ENCODE results near the gene UIMC1. TPM values are rescaled to one million over a fixed set of nuclear protein-coding genes. Genes with fewer than 3 reads are reported as not detected.

UIMC1 gene
- polyA plus RNA-seq, 2 donors, result 14.0 to 16.3 TPM

DNA sequence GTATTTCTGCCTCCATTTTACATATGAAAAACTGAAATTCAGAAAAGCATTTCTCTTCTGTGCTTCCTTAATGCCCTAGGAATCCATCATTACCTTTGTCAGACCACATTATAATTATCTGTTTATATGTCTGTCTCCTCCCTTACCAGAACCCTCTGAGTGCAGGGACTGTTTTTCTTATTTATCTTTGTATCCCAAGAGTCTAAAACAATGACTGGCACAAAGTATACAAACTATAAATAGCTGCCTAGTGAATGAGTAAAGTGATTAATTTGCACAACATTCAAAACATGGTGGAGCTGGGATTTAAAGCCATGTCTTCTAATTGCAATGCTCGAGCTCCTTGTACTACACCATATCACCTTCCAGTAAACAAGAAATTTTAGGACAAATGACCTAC, 58.1 kb downstream of the UIMC1 start:
- WGBS, 2 donors, result 66 to 71% methylated on average over 1 of the region's 1 CpG
- H3K27me3 ChIP-seq (ENCODE audit: control insufficient read depth in 1 of 2, insufficient read depth in 2 of 2, low read length in 2 of 2), result no peaks in the 10 kb centered on the region
- no peaks in the 10 kb centered on the region for H3K9me3 ChIP-seq (ENCODE audit: control insufficient read depth in 2 of 2, insufficient read depth in 1 of 2, low read depth in 1 of 2, low read length in 1 of 2)
- no peak overlapping the region for H3K4me3 ChIP-seq (ENCODE audit: low read depth in 1 of 2, low read length in 2 of 2)
- H3K4me1 ChIP-seq (ENCODE audit: control insufficient read depth in 2 of 2, insufficient read depth in 2 of 2, low read length in 1 of 2), result no peaks in the 10 kb centered on the region
- H3K36me3 ChIP-seq (ENCODE audit: control insufficient read depth in 2 of 2, insufficient read depth in 2 of 2, low read length in 1 of 2), result peaks cover 2% of the 10 kb centered on the region in 2 donors
- H3K27ac ChIP-seq (ENCODE audit: low read depth in 2 of 2, low read length in 1 of 2), result no peak overlapping the region

DNA sequence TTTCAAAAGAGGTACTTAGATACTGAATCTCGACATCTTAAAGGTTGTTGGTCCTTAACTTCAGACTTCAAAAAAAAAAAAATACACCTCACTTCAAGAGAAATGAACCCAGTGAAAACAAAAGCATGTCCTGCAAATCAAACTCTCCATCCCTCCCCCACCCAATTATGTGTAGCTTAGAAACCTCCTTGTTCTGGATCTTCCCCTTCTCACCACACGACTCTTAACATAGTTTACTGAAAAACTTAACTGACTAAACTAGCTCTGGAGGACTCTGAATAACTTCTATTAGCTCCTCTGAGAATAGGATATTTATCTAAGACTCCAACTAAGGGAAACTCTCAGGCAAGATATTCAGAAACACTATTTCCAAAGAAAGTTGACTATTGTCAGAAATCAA, 58.7 kb downstream of the UIMC1 start:
- H3K27me3 ChIP-seq (ENCODE audit: control insufficient read depth in 1 of 2, insufficient read depth in 2 of 2, low read length in 2 of 2), result no peaks in the 10 kb centered on the region
- H3K4me1 ChIP-seq (ENCODE audit: control insufficient read depth in 2 of 2, insufficient read depth in 2 of 2, low read length in 1 of 2), result peaks cover 0 to 2% of the 10 kb centered on the region in 2 donors
- no peak overlapping the region for H3K4me3 ChIP-seq (ENCODE audit: low read depth in 1 of 2, low read length in 2 of 2)
- no peaks in the 10 kb centered on the region for H3K9me3 ChIP-seq (ENCODE audit: control insufficient read depth in 2 of 2, insufficient read depth in 1 of 2, low read depth in 1 of 2, low read length in 1 of 2)
- WGBS, 2 donors, result 84 to 88% methylated on average over 2 of the region's 2 CpGs
- no peak overlapping the region for H3K27ac ChIP-seq (ENCODE audit: low read depth in 2 of 2, low read length in 1 of 2)
- H3K36me3 ChIP-seq (ENCODE audit: control insufficient read depth in 2 of 2, insufficient read depth in 2 of 2, low read length in 1 of 2), result peaks cover 2% of the 10 kb centered on the region in 2 donors

DNA sequence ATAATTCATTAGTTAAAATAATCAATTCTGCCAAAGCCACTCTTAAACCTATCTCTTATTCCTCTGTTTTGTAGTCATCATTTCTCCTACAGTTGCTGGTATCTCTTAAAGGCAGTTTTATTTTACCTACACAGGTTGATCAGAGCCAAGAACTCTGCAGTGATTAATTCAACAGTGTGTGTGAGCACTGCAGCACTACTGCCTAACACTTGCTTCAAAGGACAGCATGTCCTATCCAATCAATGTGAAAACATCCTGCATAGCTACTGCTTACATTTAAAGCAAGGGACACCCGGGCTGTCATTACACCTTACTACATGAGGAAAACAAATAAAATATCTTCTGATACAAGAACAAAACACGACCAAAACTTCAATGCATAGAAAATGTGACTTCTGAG, 62.3 kb downstream of the UIMC1 start:
- Histone ChIP-seq H3K36me3 (ENCODE audit: control insufficient read depth in 2 of 2, insufficient read depth in 2 of 2, low read length in 1 of 2) (peaks cover 2% of the 10 kb centered on the region in 2 donors), H3K4me1 (ENCODE audit: control insufficient read depth in 2 of 2, insufficient read depth in 2 of 2, low read length in 1 of 2) (peaks cover 0 to 2% of the 10 kb centered on the region in 2 donors), H3K9me3 (ENCODE audit: control insufficient read depth in 2 of 2, insufficient read depth in 1 of 2, low read depth in 1 of 2, low read length in 1 of 2) (no peaks in the 10 kb centered on the region), H3K27me3 (ENCODE audit: control insufficient read depth in 1 of 2, insufficient read depth in 2 of 2, low read length in 2 of 2) (no peaks in the 10 kb centered on the region), H3K4me3 (ENCODE audit: low read depth in 1 of 2, low read length in 2 of 2) (no peak overlapping the region), H3K27ac (ENCODE audit: low read depth in 2 of 2, low read length in 1 of 2) (no peak overlapping the region)
- 62 to 66% methylated on average over 2 of the region's 2 CpGs for WGBS, 2 donors

DNA sequence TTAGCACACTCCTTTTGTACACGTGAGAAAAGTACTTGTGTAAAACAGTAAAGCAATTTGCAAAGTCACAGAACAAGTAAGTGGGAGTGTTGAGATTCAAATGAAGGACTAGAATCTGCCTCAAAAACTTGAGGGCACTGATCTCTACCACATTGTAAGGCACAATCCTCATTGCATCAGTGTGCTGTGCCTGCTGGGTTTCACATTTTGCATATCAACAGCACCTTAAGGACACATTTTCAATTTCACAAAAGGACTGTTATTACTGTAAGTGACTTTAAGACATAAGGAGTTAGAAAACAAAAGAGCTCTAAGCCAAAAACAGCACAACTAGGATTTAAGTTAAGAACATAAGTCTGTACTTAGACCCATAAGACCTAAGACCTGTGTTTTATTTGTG, 62.8 kb downstream of the UIMC1 start:
- WGBS, 2 donors, result 68 to 72% methylated on average over 1 of the region's 1 CpG
- Histone ChIP-seq H3K9me3 (ENCODE audit: control insufficient read depth in 2 of 2, insufficient read depth in 1 of 2, low read depth in 1 of 2, low read length in 1 of 2) (no peaks in the 10 kb centered on the region), H3K27me3 (ENCODE audit: control insufficient read depth in 1 of 2, insufficient read depth in 2 of 2, low read length in 2 of 2) (no peaks in the 10 kb centered on the region), H3K4me1 (ENCODE audit: control insufficient read depth in 2 of 2, insufficient read depth in 2 of 2, low read length in 1 of 2) (peaks cover 0 to 2% of the 10 kb centered on the region in 2 donors), H3K36me3 (ENCODE audit: control insufficient read depth in 2 of 2, insufficient read depth in 2 of 2, low read length in 1 of 2) (peaks cover 2% of the 10 kb centered on the region in 2 donors), H3K4me3 (ENCODE audit: low read depth in 1 of 2, low read length in 2 of 2) (no peak overlapping the region), H3K27ac (ENCODE audit: low read depth in 2 of 2, low read length in 1 of 2) (peak overlapping the region in 1 of 2 donors; percentile 13)

DNA sequence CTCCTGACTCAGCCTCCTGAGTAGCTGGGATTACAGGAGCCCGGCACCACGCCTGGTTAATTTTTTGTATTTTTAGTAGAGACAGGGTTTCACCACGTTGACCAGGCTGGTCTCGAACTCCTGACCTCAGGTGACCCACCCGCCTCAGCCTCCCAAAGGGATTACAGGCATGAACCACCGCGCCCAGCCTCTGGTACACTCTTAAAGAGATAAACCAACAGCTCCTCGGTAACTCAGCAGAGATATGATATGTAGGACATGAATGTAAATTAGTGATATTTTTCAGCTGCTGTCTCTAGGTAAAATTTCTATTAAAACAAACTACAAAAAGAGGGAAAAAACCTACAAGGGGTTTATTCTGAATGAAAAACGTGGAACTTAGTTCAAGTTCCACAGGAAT, 64.6 kb downstream of the UIMC1 start:
- peaks cover 0 to 2% of the 10 kb centered on the region in 2 donors for H3K4me1 ChIP-seq (ENCODE audit: control insufficient read depth in 2 of 2, insufficient read depth in 2 of 2, low read length in 1 of 2)
- no peak overlapping the region for H3K4me3 ChIP-seq (ENCODE audit: low read depth in 1 of 2, low read length in 2 of 2)
- no peaks in the 10 kb centered on the region for H3K9me3 ChIP-seq (ENCODE audit: control insufficient read depth in 2 of 2, insufficient read depth in 1 of 2, low read depth in 1 of 2, low read length in 1 of 2)
- peaks cover 2% of the 10 kb centered on the region in 2 donors for H3K36me3 ChIP-seq (ENCODE audit: control insufficient read depth in 2 of 2, insufficient read depth in 2 of 2, low read length in 1 of 2)
- H3K27ac ChIP-seq (ENCODE audit: low read depth in 2 of 2, low read length in 1 of 2), result no peak overlapping the region
- 84 to 86% methylated on average over 9 of the region's 9 CpGs for WGBS, 2 donors
- H3K27me3 ChIP-seq (ENCODE audit: control insufficient read depth in 1 of 2, insufficient read depth in 2 of 2, low read length in 2 of 2), result no peaks in the 10 kb centered on the region

DNA sequence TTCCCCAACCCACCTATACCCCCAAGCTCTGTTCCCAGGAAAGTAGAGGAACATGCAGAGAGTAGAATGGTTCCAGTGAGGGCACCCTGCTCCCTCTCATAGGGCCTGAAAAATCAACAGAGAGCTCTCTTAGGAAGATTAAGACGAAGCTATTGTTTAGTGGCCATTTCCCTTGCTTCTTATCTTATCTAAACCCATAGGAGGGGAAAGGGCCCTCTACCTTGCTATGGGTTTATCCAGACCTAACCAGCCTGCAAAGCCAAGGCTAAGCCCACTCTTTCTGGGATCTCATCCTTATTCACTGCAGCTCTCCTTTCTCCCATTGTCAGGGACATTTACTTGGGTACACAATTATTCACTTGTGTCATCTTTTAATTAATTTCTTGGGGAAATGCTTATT, 68.1 kb downstream of the UIMC1 start:
- H3K27ac ChIP-seq (ENCODE audit: low read depth in 2 of 2, low read length in 1 of 2), result no peak overlapping the region
- peaks cover 0 to 2% of the 10 kb centered on the region in 2 donors for H3K4me1 ChIP-seq (ENCODE audit: control insufficient read depth in 2 of 2, insufficient read depth in 2 of 2, low read length in 1 of 2)
- no peaks in the 10 kb centered on the region for H3K9me3 ChIP-seq (ENCODE audit: control insufficient read depth in 2 of 2, insufficient read depth in 1 of 2, low read depth in 1 of 2, low read length in 1 of 2)
- H3K27me3 ChIP-seq (ENCODE audit: control insufficient read depth in 1 of 2, insufficient read depth in 2 of 2, low read length in 2 of 2), result no peaks in the 10 kb centered on the region
- WGBS, 2 donors, result 81 to 94% methylated on average over 1 of the region's 1 CpG
- no peaks in the 10 kb centered on the region for H3K36me3 ChIP-seq (ENCODE audit: control insufficient read depth in 2 of 2, insufficient read depth in 2 of 2, low read length in 1 of 2)
- no peak overlapping the region for H3K4me3 ChIP-seq (ENCODE audit: low read depth in 1 of 2, low read length in 2 of 2)

DNA sequence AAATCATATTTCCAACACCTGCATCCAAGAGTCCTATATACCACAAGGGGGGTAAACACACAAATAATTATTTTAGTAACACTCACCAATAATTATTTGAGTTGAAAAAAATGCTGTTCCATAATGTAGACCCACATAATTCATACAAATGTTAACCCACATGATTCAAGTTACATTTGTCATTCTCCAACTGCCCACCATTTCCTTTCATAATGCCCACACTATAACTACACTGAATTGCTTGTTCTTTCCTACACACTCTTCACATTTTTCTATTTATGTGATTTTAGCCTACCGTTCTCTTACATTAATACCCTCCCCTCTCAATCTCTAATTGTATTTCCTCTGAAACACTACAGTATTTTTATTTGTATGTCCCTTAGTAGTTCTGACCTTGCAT, 71.6 kb downstream of the UIMC1 start:
- no peaks in the 10 kb centered on the region for H3K36me3 ChIP-seq (ENCODE audit: control insufficient read depth in 2 of 2, insufficient read depth in 2 of 2, low read length in 1 of 2)
- 66 to 88% methylated on average over 1 of the region's 1 CpG for WGBS, 2 donors
- H3K27ac ChIP-seq (ENCODE audit: low read depth in 2 of 2, low read length in 1 of 2), result no peak overlapping the region
- H3K9me3 ChIP-seq (ENCODE audit: control insufficient read depth in 2 of 2, insufficient read depth in 1 of 2, low read depth in 1 of 2, low read length in 1 of 2), result no peaks in the 10 kb centered on the region
- no peak overlapping the region for H3K4me3 ChIP-seq (ENCODE audit: low read depth in 1 of 2, low read length in 2 of 2)
- no peaks in the 10 kb centered on the region for H3K27me3 ChIP-seq (ENCODE audit: control insufficient read depth in 1 of 2, insufficient read depth in 2 of 2, low read length in 2 of 2)
- no peaks in the 10 kb centered on the region for H3K4me1 ChIP-seq (ENCODE audit: control insufficient read depth in 2 of 2, insufficient read depth in 2 of 2, low read length in 1 of 2)

DNA sequence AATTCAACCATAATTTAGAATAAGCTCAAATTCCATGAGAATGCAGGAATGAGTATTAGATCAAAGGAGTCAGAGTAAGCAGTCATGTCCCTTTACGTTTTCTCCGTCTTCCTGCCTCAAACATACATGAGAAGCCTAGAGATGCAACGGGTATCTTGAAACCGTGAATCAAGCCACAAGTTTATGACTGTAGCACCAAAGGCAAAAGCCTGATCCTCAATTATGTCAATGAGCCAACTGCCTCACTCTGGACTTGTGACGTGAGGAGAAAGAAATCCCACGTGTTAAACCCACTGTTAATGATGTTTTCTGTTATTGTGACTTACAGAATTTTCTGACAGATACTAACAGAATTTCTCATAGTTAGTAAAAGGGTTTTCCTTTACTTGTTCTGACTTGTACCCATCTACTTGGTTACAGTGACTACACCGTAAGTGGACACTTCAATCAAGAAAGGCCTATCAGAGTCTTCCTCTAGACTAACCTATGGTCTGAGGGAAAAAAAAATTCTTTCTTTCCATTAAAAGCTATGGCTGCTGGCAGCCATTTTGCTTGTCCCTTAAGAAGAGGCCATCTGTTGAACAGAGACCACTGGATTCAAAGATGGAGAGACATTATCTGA, 72.2 kb downstream of the UIMC1 start:
- Histone ChIP-seq H3K27ac (ENCODE audit: low read depth in 2 of 2, low read length in 1 of 2) (no peak overlapping the region), H3K36me3 (ENCODE audit: control insufficient read depth in 2 of 2, insufficient read depth in 2 of 2, low read length in 1 of 2) (no peaks in the 10 kb centered on the region), H3K27me3 (ENCODE audit: control insufficient read depth in 1 of 2, insufficient read depth in 2 of 2, low read length in 2 of 2) (no peaks in the 10 kb centered on the region), H3K4me3 (ENCODE audit: low read depth in 1 of 2, low read length in 2 of 2) (no peak overlapping the region), H3K9me3 (ENCODE audit: control insufficient read depth in 2 of 2, insufficient read depth in 1 of 2, low read depth in 1 of 2, low read length in 1 of 2) (no peaks in the 10 kb centered on the region), H3K4me1 (ENCODE audit: control insufficient read depth in 2 of 2, insufficient read depth in 2 of 2, low read length in 1 of 2) (no peaks in the 10 kb centered on the region)
- 88 to 91% methylated on average over 7 of the region's 7 CpGs for WGBS, 2 donors

DNA sequence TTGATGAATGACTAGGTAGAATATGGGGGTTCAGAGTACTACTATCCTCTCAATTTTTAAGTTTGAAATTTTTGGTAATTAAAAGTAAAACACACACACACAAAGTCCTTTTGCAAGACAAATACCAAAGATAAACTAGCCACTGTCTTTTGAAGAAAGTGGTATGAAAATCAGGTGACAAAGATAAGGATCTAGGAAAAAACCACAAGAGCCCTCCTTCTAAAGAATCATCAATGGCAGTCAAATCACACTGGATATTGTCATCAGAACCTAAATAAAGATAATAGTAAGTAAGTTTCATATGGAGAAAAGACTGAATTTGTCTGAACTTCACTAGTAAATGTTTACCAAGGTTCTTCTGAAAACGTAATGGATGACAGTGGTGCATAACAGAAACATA, 76.9 kb downstream of the UIMC1 start:
- Histone ChIP-seq H3K36me3 (ENCODE audit: control insufficient read depth in 2 of 2, insufficient read depth in 2 of 2, low read length in 1 of 2) (no peaks in the 10 kb centered on the region), H3K27ac (ENCODE audit: low read depth in 2 of 2, low read length in 1 of 2) (no peak overlapping the region), H3K9me3 (ENCODE audit: control insufficient read depth in 2 of 2, insufficient read depth in 1 of 2, low read depth in 1 of 2, low read length in 1 of 2) (no peaks in the 10 kb centered on the region), H3K4me3 (ENCODE audit: low read depth in 1 of 2, low read length in 2 of 2) (no peak overlapping the region), H3K27me3 (ENCODE audit: control insufficient read depth in 1 of 2, insufficient read depth in 2 of 2, low read length in 2 of 2) (no peaks in the 10 kb centered on the region), H3K4me1 (ENCODE audit: control insufficient read depth in 2 of 2, insufficient read depth in 2 of 2, low read length in 1 of 2) (no peaks in the 10 kb centered on the region)
- WGBS, 2 donors, result 88 to 95% methylated on average over 1 of the region's 1 CpG

DNA sequence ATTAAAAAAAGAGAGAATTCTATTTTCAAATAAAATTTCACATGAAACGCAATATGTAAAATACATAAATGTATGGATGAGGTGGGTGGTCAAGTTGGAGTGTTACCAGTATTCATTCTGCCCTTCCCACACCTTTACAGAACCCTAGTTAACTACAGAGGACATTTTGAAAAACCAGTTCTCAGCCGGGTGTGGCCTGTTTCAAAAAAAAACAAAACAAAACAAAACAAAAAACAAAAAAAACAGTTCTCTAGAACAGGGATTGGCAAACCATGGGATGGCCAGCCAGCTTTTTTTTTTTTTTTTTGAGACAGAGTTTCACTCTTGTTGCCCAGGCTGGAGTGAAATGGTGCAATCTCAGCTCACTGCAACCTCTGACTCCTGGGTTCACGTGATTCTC, 79.0 kb downstream of the UIMC1 start:
- H3K36me3 ChIP-seq (ENCODE audit: control insufficient read depth in 2 of 2, insufficient read depth in 2 of 2, low read length in 1 of 2), result no peaks in the 10 kb centered on the region
- no peaks in the 10 kb centered on the region for H3K9me3 ChIP-seq (ENCODE audit: control insufficient read depth in 2 of 2, insufficient read depth in 1 of 2, low read depth in 1 of 2, low read length in 1 of 2)
- H3K27ac ChIP-seq (ENCODE audit: low read depth in 2 of 2, low read length in 1 of 2), result no peak overlapping the region
- no peaks in the 10 kb centered on the region for H3K4me1 ChIP-seq (ENCODE audit: control insufficient read depth in 2 of 2, insufficient read depth in 2 of 2, low read length in 1 of 2)
- H3K4me3 ChIP-seq (ENCODE audit: low read depth in 1 of 2, low read length in 2 of 2), result no peak overlapping the region
- WGBS, 2 donors, result 83 to 91% methylated on average over 3 of the region's 3 CpGs
- no peaks in the 10 kb centered on the region for H3K27me3 ChIP-seq (ENCODE audit: control insufficient read depth in 1 of 2, insufficient read depth in 2 of 2, low read length in 2 of 2)

Data from esophagus (tissue), 2 donors.